HG03460 (cell line): ENCODE measurements around the gene ADORA1.

Experiments used
- ATAC-seq: cut with Tn5 transposase; IDR thresholded peaks from one replicate; pipeline ENCODE4 v1.9.1; 2021; ENCODE audit not compliant: unreplicated experiment

ADORA1 gene

DNA sequence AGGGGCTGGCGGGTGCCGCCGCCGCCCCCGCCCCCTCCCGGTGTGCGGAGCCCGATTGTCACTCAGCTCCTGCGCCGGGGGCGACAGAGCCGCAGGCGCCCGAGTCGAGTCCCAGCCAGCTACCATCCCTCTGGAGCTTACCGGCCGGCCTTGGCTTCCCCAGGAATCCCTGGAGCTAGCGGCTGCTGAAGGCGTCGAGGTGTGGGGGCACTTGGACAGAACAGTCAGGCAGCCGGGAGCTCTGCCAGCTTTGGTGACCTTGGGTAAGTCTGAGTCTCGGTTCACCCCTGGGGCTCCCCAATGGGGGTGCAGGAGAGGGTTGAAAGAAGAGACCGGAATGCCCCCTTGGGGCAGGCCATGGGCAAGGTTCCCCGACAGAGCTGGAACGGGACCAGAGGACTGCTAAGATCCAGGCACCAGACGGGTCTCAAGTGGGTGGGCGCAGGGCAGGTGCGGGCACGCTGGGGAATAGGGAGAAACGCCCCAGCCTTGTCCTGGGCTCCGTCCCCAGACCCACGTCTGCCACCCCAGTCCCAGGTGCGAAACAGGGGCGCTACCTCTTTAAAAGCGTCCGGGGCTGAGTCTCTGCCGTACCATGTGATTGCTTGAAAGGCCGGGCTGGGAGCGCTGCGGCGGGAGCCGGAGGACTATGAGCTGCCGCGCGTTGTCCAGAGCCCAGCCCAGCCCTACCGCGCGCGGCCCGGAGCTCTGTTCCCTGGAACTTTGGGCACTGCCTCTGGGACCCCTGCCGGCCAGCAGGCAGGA lies at the start of gene ADORA1:
Gene ADORA1, plus strand, starts transcription at position 61 of the 765 bp plus-strand sequence. CDS start 1,116 bp downstream, outside the sequence.
- ATAC-seq, result no peak

GRCh38 chr1:203077956-203078355 lies 49.6 kb upstream of the ADORA1 start:
- ATAC-seq, result no peak

- no peak for ATAC-seq
Measured at GRCh38 chr1:203078478-203078877, 49.0 kb upstream of the ADORA1 start.

DNA sequence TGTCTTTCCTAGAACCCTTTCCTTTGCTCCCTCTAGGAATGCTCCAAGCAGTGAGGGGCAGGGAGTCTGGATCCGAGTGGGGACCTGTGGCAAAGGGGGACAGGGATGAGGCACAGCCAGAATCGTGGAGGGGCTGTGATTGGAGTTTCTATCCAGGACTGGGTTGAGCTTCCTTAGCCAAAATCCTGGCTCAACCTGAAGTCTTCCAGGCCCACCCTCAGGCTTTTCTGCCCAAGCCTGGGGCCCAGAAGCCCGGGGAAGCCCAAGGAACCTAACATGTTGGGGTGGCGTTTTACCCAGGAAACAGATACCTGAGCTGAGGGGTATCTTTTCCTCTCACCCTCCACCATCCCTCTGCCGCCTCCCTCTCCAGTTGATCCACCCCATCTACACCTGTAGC lies 47.1 kb upstream of the ADORA1 start:
- ATAC-seq, result no peak

DNA sequence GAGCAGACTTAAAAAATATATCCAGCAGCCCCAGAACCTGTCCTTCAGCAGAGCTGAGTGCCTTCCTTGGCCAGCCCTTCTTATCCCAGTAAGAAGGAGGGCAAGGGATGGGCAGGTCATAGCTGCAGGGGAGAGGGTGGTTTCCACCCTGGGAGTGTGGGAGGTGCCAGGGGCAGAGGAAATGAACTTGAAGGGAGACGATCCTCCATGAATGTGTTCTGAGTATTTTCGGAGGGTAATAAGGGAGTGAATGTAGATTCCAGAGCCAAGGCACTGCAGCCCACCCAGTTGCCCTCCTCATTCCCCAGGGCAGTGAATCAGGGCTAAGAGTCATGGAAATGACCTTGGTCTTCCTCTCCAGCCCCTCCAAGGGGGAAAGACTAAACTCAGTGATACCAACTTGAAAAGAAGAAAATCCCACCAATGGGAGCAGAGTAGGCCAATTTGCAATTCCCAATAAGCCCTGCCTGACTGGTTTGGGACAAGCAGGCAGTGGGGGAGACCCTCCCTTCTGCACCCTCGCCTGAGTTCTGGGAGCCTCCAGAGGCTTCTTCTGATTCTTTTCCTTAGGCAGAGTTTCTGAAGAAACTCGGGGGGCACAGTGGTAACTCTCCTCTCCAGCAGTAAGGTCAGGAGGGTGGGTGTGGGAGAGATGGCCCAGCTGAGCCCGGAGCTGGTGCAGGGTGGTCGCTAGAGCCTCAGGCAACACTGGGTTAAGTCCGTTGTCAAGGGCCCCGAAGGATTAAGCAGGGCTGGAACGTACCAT lies 45.9 kb upstream of the ADORA1 start:
- ATAC-seq, result no peak

- ATAC-seq, result no peak
Measured at GRCh38 chr1:203082231-203082505, 45.4 kb upstream of the ADORA1 start.

- no peak for ATAC-seq
Measured at GRCh38 chr1:203082571-203083462, 44.7 kb upstream of the ADORA1 start.

- no peak for ATAC-seq
Measured at GRCh38 chr1:203083463-203083921, 44.0 kb upstream of the ADORA1 start.

- ATAC-seq, result no peak
Measured at GRCh38 chr1:203084588-203085527, 42.7 kb upstream of the ADORA1 start.

GRCh38 chr1:203085528-203086406 lies 41.8 kb upstream of the ADORA1 start, which contains the start of gene MYOG:
TSS of gene MYOG (minus strand) at chr1:203086012. CDS start at chr1:203085961, 51 bp downstream.
- ATAC-seq, result no peak

DNA sequence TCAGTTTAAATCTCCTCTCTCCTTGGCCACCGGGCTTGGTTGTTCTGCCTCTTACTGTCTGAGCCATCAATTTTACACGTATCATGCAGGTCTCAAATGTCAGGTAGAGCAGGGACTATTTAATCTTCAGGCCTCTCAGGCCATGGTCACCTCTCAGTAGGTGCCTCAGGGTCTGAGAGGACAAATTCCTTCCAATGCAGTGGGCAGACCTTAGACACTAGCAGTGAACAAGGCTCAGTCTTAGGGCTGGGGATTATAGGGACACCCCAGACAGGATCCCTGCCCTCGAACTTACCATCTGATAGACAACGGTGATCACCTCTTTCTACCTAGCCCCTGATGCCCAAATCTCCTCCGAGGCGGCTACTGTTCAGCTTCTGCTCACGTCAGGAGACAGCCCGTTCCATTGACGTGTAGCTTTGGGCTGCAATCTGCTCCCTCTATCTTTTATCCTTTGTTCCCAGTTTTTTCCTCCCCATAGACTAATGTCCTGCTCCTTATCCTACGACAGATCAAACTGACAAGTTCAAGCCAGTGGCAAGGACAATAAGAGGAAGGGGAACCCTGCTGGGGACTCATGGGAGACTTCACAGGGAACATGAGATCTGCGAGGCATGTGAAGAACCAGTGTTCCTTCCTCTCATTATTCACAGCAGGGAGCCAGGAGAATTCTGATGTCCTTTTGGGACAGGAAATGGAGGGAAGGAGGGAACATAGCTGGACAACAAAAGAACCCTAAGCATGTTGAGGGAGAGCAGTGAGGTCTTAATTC lies 40.3 kb upstream of the ADORA1 start:
- ATAC-seq, result no peak

DNA sequence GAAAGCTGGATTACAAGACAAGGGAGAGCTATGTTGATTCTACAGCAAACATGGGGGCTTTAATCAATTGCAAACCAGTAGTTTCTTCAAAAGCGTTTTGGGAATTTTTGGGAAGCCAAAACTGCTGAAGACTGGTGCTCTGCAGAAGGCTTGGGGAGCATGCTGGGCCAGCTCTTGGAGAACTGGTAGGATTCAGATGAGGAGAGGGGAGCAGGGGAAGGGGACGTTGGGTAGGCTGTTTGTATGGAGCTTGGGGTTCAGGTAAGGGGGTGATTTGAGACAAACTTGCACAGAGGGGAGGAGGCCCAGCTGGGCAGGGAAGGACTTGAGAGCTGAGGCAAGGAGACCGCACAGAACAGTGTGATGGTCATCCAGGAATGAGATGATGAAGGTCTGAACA lies 39.1 kb upstream of the ADORA1 start:
- ATAC-seq, result no peak

- ATAC-seq, result no peak
Measured at GRCh38 chr1:203089001-203089650, 38.4 kb upstream of the ADORA1 start.

DNA sequence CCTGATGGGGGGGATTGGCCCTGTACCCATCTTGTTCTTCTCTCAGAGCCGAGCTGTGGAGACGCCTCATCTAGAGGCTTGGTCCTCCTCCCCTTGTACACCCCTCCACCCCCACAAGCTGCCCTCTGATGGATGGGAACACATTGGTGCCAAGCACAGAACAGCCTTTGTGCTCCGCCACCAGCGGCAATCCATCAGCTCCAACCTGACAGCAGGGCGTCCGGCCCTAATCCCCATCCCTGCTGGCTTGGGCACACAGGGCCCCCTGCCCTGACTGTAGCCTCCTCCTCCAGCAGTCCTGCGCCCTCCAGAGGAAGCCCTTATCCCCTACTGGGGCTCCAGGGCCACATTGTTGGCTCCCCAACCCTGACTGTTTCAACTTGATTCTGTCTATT lies 37.9 kb upstream of the ADORA1 start:
- ATAC-seq, result no peak

DNA sequence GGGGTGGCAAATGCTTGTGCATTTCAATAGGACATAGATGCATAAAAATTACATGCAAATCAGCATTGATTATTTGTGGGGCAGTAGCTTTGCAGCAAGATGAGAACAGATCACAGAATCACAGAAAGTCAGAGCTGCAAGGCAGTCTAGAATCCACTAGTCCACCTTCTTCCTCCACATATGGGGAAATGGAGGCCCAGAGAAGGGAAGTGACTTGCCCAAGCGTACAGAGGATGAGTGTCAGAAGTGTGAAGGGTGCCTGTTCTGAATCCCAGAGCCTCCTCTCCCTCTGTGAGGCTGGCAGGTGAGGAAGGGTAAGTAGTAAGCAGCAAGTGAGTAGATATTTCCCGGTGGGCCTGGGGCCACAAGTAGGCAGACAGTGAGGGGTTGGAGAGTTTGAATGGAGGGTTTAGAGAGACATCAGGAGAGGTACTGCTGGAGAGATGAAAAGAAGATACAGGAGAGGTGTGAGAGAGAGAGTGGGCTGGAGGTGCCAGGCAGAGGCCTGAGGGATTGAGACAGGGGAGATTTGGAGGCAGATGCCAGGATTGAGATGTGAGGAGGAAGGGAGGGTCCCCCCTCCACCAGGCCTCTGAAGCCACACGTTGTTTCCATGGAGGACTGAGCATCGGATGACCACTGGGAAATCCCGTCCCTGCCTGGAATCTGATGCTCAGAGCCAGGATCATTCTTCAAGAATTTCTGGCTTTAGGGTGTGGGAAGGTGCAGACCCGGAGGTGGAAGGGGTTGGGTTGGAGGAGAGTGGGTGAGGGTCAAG lies 36.9 kb upstream of the ADORA1 start:
- no peak for ATAC-seq

GRCh38 chr1:203091199-203091477 lies 36.4 kb upstream of the ADORA1 start:
- no peak for ATAC-seq

- ATAC-seq, result no peak
Measured at GRCh38 chr1:203091761-203092330, 35.7 kb upstream of the ADORA1 start.
